HL-60 (cell line): ENCODE measurements around the gene GRIA1.

ENCODE experiments used
- DNase-seq, 2 experiments: peaks; one replicate each; pipeline ENCODE4 v3.0.0-alpha.2; 2010 to 2020; ENCODE audit warnings: low read depth in 1 of 2, low spot score in 1 of 2
- H3K27ac ChIP-seq: fragments of 250-450 bp; sonication (Bioruptor Pico); replicated peaks from 2 replicates; pipeline ENCODE4 v1.5.1; 2020; ENCODE audit warnings: mild to moderate bottlenecking, moderate library complexity
- H3K27me3 ChIP-seq: fragments of 250-450 bp; sonication (Bioruptor Pico); 2 replicates; pipeline ENCODE4 v1.5.1; 2021; ENCODE audit warnings: mild to moderate bottlenecking, moderate library complexity; ENCODE audit not compliant: insufficient read depth, poor library complexity, severe bottlenecking
- H3K4me3 ChIP-seq: replicated peaks from 2 replicates; pipeline ENCODE4 v1.5.1; 2011; ENCODE audit warnings: mild to moderate bottlenecking, control low read depth, low read length; ENCODE audit not compliant: insufficient read depth
- CTCF ChIP-seq: IDR thresholded peaks from one replicate; pipeline ENCODE4 v1.5.1; 2011; ENCODE audit warnings: low read length, control low read depth, inconsistent platforms; ENCODE audit not compliant: insufficient read depth
- GABPA ChIP-seq: IDR thresholded peaks from 2 replicates; pipeline ENCODE4 v1.6.1; 2012; ENCODE audit warnings: low read depth
- POLR2AphosphoS5 ChIP-seq: IDR thresholded peaks from 2 replicates; pipeline ENCODE4 v1.6.1; 2012; ENCODE audit warnings: low read depth
- REST ChIP-seq: IDR thresholded peaks from 2 replicates; pipeline ENCODE4 v1.6.1; 2012; ENCODE audit warnings: low read depth; ENCODE audit not compliant: insufficient replicate concordance
- SPI1 ChIP-seq: IDR thresholded peaks from 2 replicates; pipeline ENCODE4 v1.6.1; 2012; ENCODE audit warnings: low read depth, mild to moderate bottlenecking, borderline replicate concordance

Gene GRIA1

DNA sequence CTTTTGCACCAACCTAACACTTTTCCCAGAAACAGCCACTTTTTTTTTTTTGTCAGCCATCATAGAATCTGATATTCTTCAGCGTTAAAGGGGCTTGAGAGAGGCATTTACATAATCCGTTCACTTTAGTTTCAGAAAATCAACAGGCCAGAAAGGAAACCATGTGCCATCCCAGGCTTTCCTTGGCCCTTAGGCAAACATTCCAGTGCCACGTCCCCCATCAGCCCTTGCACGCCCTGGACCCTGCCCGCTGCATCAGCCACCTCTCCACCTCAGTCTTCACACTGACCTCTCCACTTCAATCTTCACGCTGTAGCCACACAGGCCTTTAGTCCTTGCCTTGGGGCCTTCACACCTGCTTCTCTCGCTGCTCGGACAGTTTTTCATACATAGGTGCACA is 123.2 kb downstream of the GRIA1 start:
- no peak for TF ChIP-seq GABPA
- TF ChIP-seq SPI1, result no peak
- TF ChIP-seq POLR2AphosphoS5, result no peak
- TF ChIP-seq REST, result no peak
- no peak for TF ChIP-seq CTCF
- DNase-seq, result no peak
- H3K27ac ChIP-seq, result no peak overlapping the region
- H3K27me3 ChIP-seq, result no peaks in the 10 kb centered on the region
- H3K4me3 ChIP-seq, result no peak overlapping the region

DNA sequence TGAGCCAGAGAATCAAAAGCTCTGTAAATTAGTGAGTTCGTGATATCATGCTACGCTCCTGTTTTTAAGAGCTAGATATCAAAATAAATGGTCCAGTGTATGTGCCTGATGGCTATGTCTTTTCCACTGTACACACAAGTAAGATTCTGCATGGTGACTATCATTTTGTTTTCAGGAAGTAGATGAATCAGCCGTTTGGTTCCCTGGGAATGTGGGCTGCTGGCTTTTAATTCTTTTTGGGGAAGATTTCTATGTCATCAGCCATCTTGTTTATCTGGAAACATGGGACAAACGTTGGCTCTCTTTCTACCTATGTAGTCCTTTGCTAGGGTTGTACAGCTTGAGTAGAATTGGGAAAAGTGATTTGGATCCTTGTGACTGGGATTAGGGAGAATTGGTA is 126.7 kb downstream of the GRIA1 start:
- DNase-seq, result no peak
- Histone ChIP-seq H3K27me3 (no peaks in the 10 kb centered on the region), H3K4me3 (no peak overlapping the region), H3K27ac (no peak overlapping the region)
- TF ChIP-seq POLR2AphosphoS5 (no peak), GABPA (no peak), REST (no peak), CTCF (no peak), SPI1 (no peak)

GRCh38 chr5:153618307-153618706 is 127.8 kb downstream of the GRIA1 start:
- DNase-seq, result no peak
- Histone ChIP-seq H3K27me3 (no peaks in the 10 kb centered on the region), H3K27ac (no peak overlapping the region), H3K4me3 (no peak overlapping the region)
- no peak for TF ChIP-seq SPI1
- TF ChIP-seq POLR2AphosphoS5, result no peak
- TF ChIP-seq GABPA, result no peak
- no peak for TF ChIP-seq REST
- no peak for TF ChIP-seq CTCF
